Natural killer cell (primary cell): ENCODE measurements around the gene MKNK1. TPM values are rescaled to one million over a fixed set of nuclear protein-coding genes. Genes with fewer than 3 reads are reported as not detected.

Experiments
- ATAC-seq, 3 donors: fragments of 150-1000 bp in 2 of 3; fragments of 200-7000 bp in 1 of 3; cut with Tn5 transposase; 1 replicate in 1 of 3; 2 replicates in 2 of 3; pipeline ENCODE4 v1.10.0; 2021; ENCODE audit warnings: mild to moderate bottlenecking in 2 of 3, moderate library complexity in 2 of 3
- DNase-seq, 2 donors: peaks; one replicate each; pipeline versions ENCODE4 v3.0.0 to v3.0.0-alpha.2; 2013 to 2021; ENCODE audit warnings: mixed read lengths in 1 of 2
- H3K27ac ChIP-seq: one replicate; pipeline ENCODE4 v1.5.1; 2013; ENCODE audit warnings: mild to moderate bottlenecking, low read length
- H3K27me3 ChIP-seq: one replicate; pipeline ENCODE4 v1.6.1; 2013; ENCODE audit warnings: low read length; ENCODE audit not compliant: control insufficient read depth, insufficient read depth
- H3K36me3 ChIP-seq: one replicate; pipeline ENCODE4 v1.6.1; 2013; ENCODE audit warnings: low read length; ENCODE audit not compliant: control insufficient read depth, insufficient read depth
- H3K4me1 ChIP-seq: one replicate; pipeline ENCODE4 v1.6.1; 2013; ENCODE audit warnings: low read length; ENCODE audit not compliant: control insufficient read depth, insufficient read depth
- H3K4me3 ChIP-seq: one replicate; pipeline ENCODE4 v1.5.1; 2013; ENCODE audit warnings: low read length
- H3K9me3 ChIP-seq: one replicate; pipeline ENCODE4 v1.6.1; 2013; ENCODE audit warnings: low read length; ENCODE audit not compliant: control insufficient read depth, insufficient read depth
- H3K27ac Mint-ChIP-seq, 2 donors: one replicate each; pipeline ENCODE4 v1.8.0; 2022; ENCODE audit warnings: mild to moderate bottlenecking in 2 of 2, mixed read lengths in 2 of 2, moderate library complexity in 1 of 2
- H3K27me3 Mint-ChIP-seq, 2 donors: one replicate each; pipeline ENCODE4 v1.8.0; 2022; ENCODE audit warnings: low read depth in 2 of 2, mixed read lengths in 2 of 2
- H3K36me3 Mint-ChIP-seq: one replicate; pipeline ENCODE4 v1.8.0; 2022; ENCODE audit warnings: mixed read lengths
- H3K4me1 Mint-ChIP-seq, 2 donors: one replicate each; pipeline ENCODE4 v1.8.0; 2022; ENCODE audit warnings: mixed read lengths in 2 of 2
- H3K4me3 Mint-ChIP-seq: one replicate; pipeline ENCODE4 v1.8.0; 2022; ENCODE audit warnings: mild to moderate bottlenecking, moderate library complexity, mixed read lengths
- H3K9me3 Mint-ChIP-seq, 2 donors: one replicate each; pipeline ENCODE4 v1.8.0; 2022; ENCODE audit warnings: mixed read lengths in 2 of 2
- WGBS: methylation state at CpG from one replicate; pipeline ENCODE4 v1.1.7; 2013; ENCODE audit warnings: missing lambda C conversion rate; ENCODE audit not compliant: insufficient coverage; 5-methylcytosine and 5-hydroxymethylcytosine counted together
- intact Hi-C: fragments of 100-400 bp; cut with micrococcal nuclease; formaldehyde crosslinking; loops from one replicate; pipeline ENCODE4 v1.14.2; 2022
- total RNA-seq, 4 donors: library from RNA; stranded (reverse); fragments of 120-200 nt in 1 of 4; gene quantifications; one replicate each; pipeline versions ENCODE4 v1.2.3 to v1.2.4, GENCODE V29; 2013 to 2022
- TF ChIP-seq, protein P1 (sequence below): fragments of 200-600 bp; IDR thresholded peaks from one replicate; pipeline ENCODE4 v1.8.0; 2022; ENCODE audit warnings: antibody characterized with exemption

The MKNK1 gene
- total RNA-seq, 3 donors from 2014 or later (not counting 1 experiment from before 2014, with no cell fraction given) = 59.5 to 81.5 (median 65.5) TPM

DNA sequence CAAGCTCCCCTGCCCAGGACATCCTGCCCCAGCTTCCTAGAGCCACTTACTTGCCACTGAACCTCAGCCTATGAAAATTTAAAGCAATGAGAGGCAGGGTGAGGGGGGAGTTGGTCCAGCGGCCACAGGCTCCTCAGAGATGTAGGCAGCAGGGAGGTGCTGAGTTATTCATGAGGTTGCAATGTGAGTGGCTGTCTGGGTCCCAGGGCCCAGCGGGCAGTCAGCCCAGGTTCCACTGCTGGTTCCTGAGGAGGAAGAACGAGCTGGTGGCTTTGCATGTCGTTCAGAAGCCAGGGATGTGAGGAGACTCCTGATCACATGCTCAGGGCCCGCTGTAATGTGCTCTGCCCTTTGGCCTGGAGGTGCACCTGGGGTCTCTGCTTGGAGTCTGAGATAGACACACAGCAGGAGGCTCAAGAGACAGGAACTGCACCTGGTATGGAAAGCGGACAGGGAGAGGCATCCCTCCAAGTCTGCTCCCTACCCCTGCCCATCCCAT lies 52.4 kb downstream of the MKNK1 start, which contains the start of gene KNCN:
Gene KNCN, minus strand, starts transcription at position 51 of the 499 bp plus-strand sequence. CDS start 432 bp downstream, outside the sequence.
- peak within 1 kb of the TSS in 1 of 2 donors; percentile 88 for H3K27ac Mint-ChIP-seq
- 81% methylated on average over 6 of the region's 6 CpGs for WGBS

GRCh38 chr1:46550751-46551231 lies 53.3 kb downstream of the MKNK1 start:
- intact Hi-C loops = no loop called here
- peaks cover 14 to 20% of the 10 kb centered on the region in 2 donors for H3K27me3 Mint-ChIP-seq
- ATAC-seq (no peak), DNase-seq (no peak)
- TF ChIP-seq, protein P1, sequence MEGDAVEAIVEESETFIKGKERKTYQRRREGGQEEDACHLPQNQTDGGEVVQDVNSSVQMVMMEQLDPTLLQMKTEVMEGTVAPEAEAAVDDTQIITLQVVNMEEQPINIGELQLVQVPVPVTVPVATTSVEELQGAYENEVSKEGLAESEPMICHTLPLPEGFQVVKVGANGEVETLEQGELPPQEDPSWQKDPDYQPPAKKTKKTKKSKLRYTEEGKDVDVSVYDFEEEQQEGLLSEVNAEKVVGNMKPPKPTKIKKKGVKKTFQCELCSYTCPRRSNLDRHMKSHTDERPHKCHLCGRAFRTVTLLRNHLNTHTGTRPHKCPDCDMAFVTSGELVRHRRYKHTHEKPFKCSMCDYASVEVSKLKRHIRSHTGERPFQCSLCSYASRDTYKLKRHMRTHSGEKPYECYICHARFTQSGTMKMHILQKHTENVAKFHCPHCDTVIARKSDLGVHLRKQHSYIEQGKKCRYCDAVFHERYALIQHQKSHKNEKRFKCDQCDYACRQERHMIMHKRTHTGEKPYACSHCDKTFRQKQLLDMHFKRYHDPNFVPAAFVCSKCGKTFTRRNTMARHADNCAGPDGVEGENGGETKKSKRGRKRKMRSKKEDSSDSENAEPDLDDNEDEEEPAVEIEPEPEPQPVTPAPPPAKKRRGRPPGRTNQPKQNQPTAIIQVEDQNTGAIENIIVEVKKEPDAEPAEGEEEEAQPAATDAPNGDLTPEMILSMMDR = no peak
- H3K27ac ChIP-seq = no peak overlapping the region
- no peaks in the 10 kb centered on the region for H3K36me3 Mint-ChIP-seq
- H3K27me3 ChIP-seq = no peaks in the 10 kb centered on the region
- H3K4me3 ChIP-seq = no peak overlapping the region
- 82% methylated on average over 17 of the region's 17 CpGs for WGBS
- no peaks in the 10 kb centered on the region for H3K9me3 Mint-ChIP-seq
- no peak overlapping the region for H3K4me3 Mint-ChIP-seq
- H3K9me3 ChIP-seq = no peaks in the 10 kb centered on the region
- peaks cover 18% of the 10 kb centered on the region for H3K4me1 ChIP-seq
- H3K36me3 ChIP-seq = no peaks in the 10 kb centered on the region
- peak overlapping the region in 1 of 2 donors; percentile 88 for H3K27ac Mint-ChIP-seq
- H3K4me1 Mint-ChIP-seq = peaks cover 11 to 21% of the 10 kb centered on the region in 2 donors

More for the DNA sequence above, 52.4 kb downstream of the MKNK1 start, which contains the start of gene KNCN:
- no peaks in the 10 kb centered on the region for H3K36me3 Mint-ChIP-seq
- ATAC-seq (no peak), DNase-seq (no peak)
- peaks cover 18% of the 10 kb centered on the region for H3K4me1 ChIP-seq
- intact Hi-C loops = no loop called here
- TF ChIP-seq, protein P1 = no peak
- H3K36me3 ChIP-seq = no peaks in the 10 kb centered on the region
- H3K9me3 ChIP-seq = no peaks in the 10 kb centered on the region
- H3K4me3 ChIP-seq = no peak within 1 kb of the TSS
- H3K4me1 Mint-ChIP-seq = peaks cover 11 to 18% of the 10 kb centered on the region in 2 donors
- no peak within 1 kb of the TSS for H3K4me3 Mint-ChIP-seq
- H3K9me3 Mint-ChIP-seq = no peaks in the 10 kb centered on the region
- H3K27ac ChIP-seq = no peak within 1 kb of the TSS
- no peaks in the 10 kb centered on the region for H3K27me3 ChIP-seq
- peaks cover 6 to 13% of the 10 kb centered on the region in 2 donors for H3K27me3 Mint-ChIP-seq

DNA sequence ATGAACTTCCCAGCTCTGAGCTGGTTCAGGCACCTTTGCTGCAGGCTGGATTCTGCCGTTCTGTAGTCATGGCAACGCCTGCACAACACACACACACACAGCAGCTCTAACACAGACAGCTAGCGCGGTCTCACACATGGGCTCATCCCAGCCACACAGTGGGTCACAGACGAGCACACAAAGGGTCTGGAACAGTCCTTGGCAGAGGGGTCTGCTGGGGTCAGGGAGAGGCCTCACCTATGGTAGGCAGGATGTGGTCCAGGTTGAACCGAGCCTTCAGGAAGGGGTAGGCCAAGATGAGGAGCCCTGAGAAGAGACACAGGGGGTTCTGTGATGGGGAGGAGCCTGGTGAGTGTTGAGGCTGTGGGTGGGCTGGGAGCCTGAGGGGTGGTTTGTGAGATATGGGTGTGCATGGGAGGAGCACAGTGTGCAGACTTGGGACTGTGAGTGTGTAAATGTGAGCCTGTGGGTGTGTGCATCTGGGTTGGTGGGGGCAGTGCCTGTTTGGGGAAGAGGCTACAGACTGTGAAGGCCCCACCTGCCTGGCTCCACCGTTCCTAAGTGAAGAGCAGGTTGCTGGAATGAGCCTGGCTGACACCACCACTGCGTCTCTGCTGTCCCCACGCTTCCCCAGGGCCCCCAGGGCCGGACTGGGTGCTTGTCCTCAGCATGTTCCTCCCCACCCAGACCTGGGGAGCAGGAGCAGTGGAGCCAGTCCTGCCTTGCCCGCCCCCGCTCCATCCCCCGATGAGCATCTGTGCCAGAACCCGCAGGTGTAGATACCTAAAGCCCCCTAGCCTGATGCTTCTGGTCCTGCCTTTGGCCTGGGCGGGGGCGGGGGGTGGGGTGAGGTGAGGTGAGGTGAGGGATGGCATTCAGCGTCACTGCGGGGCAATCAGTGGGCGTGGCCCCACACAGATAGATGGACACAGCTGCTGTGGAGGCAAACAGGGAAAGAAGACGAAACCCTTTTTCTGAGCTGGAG lies 54.1 kb downstream of the MKNK1 start:
- Histone ChIP-seq H3K4me3 (no peak overlapping the region), H3K27me3 (no peaks in the 10 kb centered on the region), H3K4me1 (peaks cover 18% of the 10 kb centered on the region), H3K9me3 (no peaks in the 10 kb centered on the region), H3K27ac (no peak overlapping the region), H3K36me3 (no peaks in the 10 kb centered on the region)
- ATAC-seq = peak; percentile 80 to 91 (median 87)
- Mint-ChIP-seq H3K27me3 (peaks cover 22 to 28% of the 10 kb centered on the region in 2 donors), H3K36me3 (no peaks in the 10 kb centered on the region), H3K4me3 (no peak overlapping the region), H3K4me1 (peaks cover 11 to 21% of the 10 kb centered on the region in 2 donors), H3K9me3 (no peaks in the 10 kb centered on the region), H3K27ac (peak overlapping the region; percentile 81 to 88)
- intact Hi-C loops = no loop called here
- 57% methylated on average over 20 of the region's 20 CpGs for WGBS
- TF ChIP-seq, protein P1 = no peak
- peak; percentile 45 to 82 for DNase-seq
